WTC11 (cell line): ENCODE measurements around the gene LSR.

ENCODE experiments used
- CREM ChIP-seq: sonication (generic); formaldehyde crosslinking; IDR thresholded peaks from 2 replicates; pipeline ENCODE4 v1.8.1; 2022; ENCODE audit warnings: mild to moderate bottlenecking, missing genetic modification reagents, moderate library complexity
- SMAD4 ChIP-seq: sonication (generic); formaldehyde crosslinking; IDR thresholded peaks from 2 replicates; pipeline ENCODE4 v1.8.0; 2022; ENCODE audit warnings: mild to moderate bottlenecking, missing genetic modification reagents
- SP1 ChIP-seq: sonication (generic); formaldehyde crosslinking; conservative IDR thresholded peaks from 2 replicates; pipeline ENCODE4 v1.8.1; 2022; ENCODE audit warnings: missing genetic modification reagents
- TF ChIP-seq, protein P1 (sequence below): fragments of 200-600 bp; IDR thresholded peaks from 2 replicates; pipeline ENCODE4 v1.8.0; 2022; ENCODE audit warnings: antibody characterized with exemption
- TF ChIP-seq, protein P2 (sequence below): sonication (generic); formaldehyde crosslinking; conservative IDR thresholded peaks from 2 replicates; pipeline ENCODE4 v1.8.1; 2023; ENCODE audit warnings: mild to moderate bottlenecking, low read depth, missing genetic modification reagents, moderate library complexity
- TF ChIP-seq, protein P3 (sequence below): sonication (generic); formaldehyde crosslinking; IDR thresholded peaks from 2 replicates; pipeline ENCODE4 v1.8.1; 2022; ENCODE audit warnings: missing genetic modification reagents, borderline replicate concordance
- TF ChIP-seq, protein P4 (sequence below): sonication (generic); formaldehyde crosslinking; IDR thresholded peaks from 2 replicates; pipeline ENCODE4 v1.8.1; 2022; ENCODE audit warnings: low read depth, missing genetic modification reagents, borderline replicate concordance

DNA sequence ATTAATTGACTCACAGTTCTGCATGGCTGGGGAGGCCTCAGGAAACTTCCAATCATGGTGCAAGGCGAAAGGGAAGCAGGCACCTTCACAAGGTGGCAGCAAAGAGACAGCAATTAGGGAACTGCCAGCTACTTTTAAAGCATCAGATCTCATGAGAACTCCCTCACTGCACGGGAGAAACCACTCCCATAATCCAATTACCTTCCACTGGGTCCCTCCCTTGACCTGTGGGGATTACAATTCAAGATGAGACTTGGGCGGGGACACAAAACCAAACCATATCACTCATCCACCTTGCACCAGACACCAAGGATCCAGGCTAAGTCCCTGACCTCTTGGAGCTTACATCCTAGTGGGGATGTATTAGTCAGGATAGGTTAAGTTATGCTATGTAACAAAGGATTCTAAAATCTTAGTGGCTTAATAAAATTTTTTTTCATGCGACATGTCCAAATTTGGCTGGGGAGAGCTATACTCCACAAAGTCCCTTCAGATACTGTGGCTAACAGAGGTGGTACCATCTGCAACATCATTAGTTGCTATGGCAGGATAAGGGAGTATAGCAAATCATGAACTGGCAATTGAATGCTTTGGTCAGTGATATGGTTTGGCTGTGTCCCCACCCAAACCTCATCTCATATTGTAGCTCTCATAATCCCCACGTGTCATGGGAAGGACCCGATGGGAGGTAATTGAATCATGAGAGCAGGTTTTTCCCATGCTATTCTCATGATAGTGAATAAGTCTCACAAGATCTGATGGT lies 12.0 kb upstream of the LSR start:
- TF ChIP-seq SMAD4 (CRISPR knock-in tag) (no peak), CREM (no peak), SP1 (CRISPR knock-in tag) (no peak)
- TF ChIP-seq, protein P1, sequence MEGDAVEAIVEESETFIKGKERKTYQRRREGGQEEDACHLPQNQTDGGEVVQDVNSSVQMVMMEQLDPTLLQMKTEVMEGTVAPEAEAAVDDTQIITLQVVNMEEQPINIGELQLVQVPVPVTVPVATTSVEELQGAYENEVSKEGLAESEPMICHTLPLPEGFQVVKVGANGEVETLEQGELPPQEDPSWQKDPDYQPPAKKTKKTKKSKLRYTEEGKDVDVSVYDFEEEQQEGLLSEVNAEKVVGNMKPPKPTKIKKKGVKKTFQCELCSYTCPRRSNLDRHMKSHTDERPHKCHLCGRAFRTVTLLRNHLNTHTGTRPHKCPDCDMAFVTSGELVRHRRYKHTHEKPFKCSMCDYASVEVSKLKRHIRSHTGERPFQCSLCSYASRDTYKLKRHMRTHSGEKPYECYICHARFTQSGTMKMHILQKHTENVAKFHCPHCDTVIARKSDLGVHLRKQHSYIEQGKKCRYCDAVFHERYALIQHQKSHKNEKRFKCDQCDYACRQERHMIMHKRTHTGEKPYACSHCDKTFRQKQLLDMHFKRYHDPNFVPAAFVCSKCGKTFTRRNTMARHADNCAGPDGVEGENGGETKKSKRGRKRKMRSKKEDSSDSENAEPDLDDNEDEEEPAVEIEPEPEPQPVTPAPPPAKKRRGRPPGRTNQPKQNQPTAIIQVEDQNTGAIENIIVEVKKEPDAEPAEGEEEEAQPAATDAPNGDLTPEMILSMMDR: no peak
- TF ChIP-seq, protein P2, sequence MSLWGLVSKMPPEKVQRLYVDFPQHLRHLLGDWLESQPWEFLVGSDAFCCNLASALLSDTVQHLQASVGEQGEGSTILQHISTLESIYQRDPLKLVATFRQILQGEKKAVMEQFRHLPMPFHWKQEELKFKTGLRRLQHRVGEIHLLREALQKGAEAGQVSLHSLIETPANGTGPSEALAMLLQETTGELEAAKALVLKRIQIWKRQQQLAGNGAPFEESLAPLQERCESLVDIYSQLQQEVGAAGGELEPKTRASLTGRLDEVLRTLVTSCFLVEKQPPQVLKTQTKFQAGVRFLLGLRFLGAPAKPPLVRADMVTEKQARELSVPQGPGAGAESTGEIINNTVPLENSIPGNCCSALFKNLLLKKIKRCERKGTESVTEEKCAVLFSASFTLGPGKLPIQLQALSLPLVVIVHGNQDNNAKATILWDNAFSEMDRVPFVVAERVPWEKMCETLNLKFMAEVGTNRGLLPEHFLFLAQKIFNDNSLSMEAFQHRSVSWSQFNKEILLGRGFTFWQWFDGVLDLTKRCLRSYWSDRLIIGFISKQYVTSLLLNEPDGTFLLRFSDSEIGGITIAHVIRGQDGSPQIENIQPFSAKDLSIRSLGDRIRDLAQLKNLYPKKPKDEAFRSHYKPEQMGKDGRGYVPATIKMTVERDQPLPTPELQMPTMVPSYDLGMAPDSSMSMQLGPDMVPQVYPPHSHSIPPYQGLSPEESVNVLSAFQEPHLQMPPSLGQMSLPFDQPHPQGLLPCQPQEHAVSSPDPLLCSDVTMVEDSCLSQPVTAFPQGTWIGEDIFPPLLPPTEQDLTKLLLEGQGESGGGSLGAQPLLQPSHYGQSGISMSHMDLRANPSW (CRISPR knock-in tag): no peak
- TF ChIP-seq, protein P3, sequence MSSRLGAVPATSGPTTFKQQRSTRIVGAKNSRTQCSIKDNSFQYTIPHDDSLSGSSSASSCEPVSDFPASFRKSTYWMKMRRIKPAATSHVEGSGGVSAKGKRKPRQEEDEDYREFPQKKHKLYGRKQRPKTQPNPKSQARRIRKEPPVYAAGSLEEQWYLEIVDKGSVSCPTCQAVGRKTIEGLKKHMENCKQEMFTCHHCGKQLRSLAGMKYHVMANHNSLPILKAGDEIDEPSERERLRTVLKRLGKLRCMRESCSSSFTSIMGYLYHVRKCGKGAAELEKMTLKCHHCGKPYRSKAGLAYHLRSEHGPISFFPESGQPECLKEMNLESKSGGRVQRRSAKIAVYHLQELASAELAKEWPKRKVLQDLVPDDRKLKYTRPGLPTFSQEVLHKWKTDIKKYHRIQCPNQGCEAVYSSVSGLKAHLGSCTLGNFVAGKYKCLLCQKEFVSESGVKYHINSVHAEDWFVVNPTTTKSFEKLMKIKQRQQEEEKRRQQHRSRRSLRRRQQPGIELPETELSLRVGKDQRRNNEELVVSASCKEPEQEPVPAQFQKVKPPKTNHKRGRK (CRISPR knock-in tag): no peak
- TF ChIP-seq, protein P4, sequence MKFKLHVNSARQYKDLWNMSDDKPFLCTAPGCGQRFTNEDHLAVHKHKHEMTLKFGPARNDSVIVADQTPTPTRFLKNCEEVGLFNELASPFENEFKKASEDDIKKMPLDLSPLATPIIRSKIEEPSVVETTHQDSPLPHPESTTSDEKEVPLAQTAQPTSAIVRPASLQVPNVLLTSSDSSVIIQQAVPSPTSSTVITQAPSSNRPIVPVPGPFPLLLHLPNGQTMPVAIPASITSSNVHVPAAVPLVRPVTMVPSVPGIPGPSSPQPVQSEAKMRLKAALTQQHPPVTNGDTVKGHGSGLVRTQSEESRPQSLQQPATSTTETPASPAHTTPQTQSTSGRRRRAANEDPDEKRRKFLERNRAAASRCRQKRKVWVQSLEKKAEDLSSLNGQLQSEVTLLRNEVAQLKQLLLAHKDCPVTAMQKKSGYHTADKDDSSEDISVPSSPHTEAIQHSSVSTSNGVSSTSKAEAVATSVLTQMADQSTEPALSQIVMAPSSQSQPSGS (CRISPR knock-in tag): no peak
